OCI-LY7 (cell line): ENCODE data around the gene ATP9B. TPM values are rescaled to one million over a fixed set of nuclear protein-coding genes. Genes with fewer than 3 reads are reported as not detected.
"Not testable (repeated sequence)": the region's sequence is repeated elsewhere in the genome, so short reads cannot be mapped to it uniquely, and the experiment has no call there.

ENCODE experiments used
- BruUV-seq: library from RNA; stranded (reverse); fragments of 400-500 nt; replicated peaks from 2 replicates; lab custom pipeline; 2021; lab: Mats Ljungman, UMichigan
- CTCF ChIA-PET: fragments of 300-600 bp; sonication (Branson Sonifier 250); formaldehyde crosslinking; loops from one replicate; lab custom pipeline; 2022; ENCODE audit warnings: antibody characterized with exemption; ENCODE audit not compliant: unreplicated experiment; lab: Charles Lee
- POLR2A ChIA-PET: fragments of 300-600 bp; sonication (Branson Sonifier 250); formaldehyde crosslinking; loops from one replicate; lab custom pipeline; 2022; ENCODE audit warnings: antibody characterized with exemption; lab: Charles Lee
- DNase-seq: peaks from one replicate; pipeline ENCODE4 v3.0.0-alpha.2; 2015; ENCODE audit warnings: low spot score
- H2AFZ ChIP-seq: fragments of 200-600 bp; sonication (generic), shearing (Covaris generic); 2 replicates; pipeline ENCODE4 v1.6.1; 2014; ENCODE audit warnings: mild to moderate bottlenecking, antibody characterized with exemption, low read length, moderate library complexity
- H3K27ac ChIP-seq: fragments of 200-600 bp; sonication (generic); 2 replicates; pipeline ENCODE4 v1.5.1; 2014; ENCODE audit warnings: mixed run types, low read depth, mild to moderate bottlenecking, moderate library complexity, low read length, inconsistent platforms; ENCODE audit not compliant: poor library complexity, severe bottlenecking
- H3K36me3 ChIP-seq: fragments of 200-600 bp; sonication (generic); 2 replicates; pipeline ENCODE4 v1.6.1; 2014; ENCODE audit warnings: mild to moderate bottlenecking, antibody characterized with exemption, low read length, moderate library complexity, mixed read lengths; ENCODE audit not compliant: insufficient read depth
- H3K4me1 ChIP-seq: fragments of 200-600 bp; sonication (generic); 2 replicates; pipeline ENCODE4 v1.5.1; 2014; ENCODE audit warnings: mild to moderate bottlenecking, low read length; ENCODE audit not compliant: insufficient read depth, poor library complexity, severe bottlenecking
- H3K4me2 ChIP-seq: fragments of 200-600 bp; sonication (generic); 2 replicates; pipeline ENCODE4 v1.6.1; 2014; ENCODE audit warnings: mild to moderate bottlenecking, low read length
- H3K4me3 ChIP-seq: fragments of 200-600 bp; sonication (generic); 2 replicates; pipeline ENCODE4 v1.5.1; 2014; ENCODE audit warnings: mild to moderate bottlenecking, low read depth, low read length; ENCODE audit not compliant: poor library complexity, severe bottlenecking
- H3K79me2 ChIP-seq: fragments of 200-600 bp; sonication (generic); 2 replicates; pipeline ENCODE4 v1.6.1; 2016; ENCODE audit warnings: low read depth, mild to moderate bottlenecking, low read length, moderate library complexity, mixed read lengths; ENCODE audit not compliant: insufficient read depth
- H3K9me2 ChIP-seq: fragments of 200-600 bp; sonication (generic); 2 replicates; pipeline ENCODE4 v1.6.1; 2016; ENCODE audit warnings: mild to moderate bottlenecking, low read length, mixed read lengths; ENCODE audit not compliant: insufficient read depth
- H3K9me3 ChIP-seq: fragments of 200-600 bp; sonication (generic); 2 replicates; pipeline ENCODE4 v1.6.1; 2014; ENCODE audit warnings: mild to moderate bottlenecking, mixed run types, low read length, mixed read lengths
- H4K20me1 ChIP-seq: fragments of 200-600 bp; sonication (generic); 2 replicates; pipeline ENCODE4 v1.6.1; 2014; ENCODE audit warnings: mild to moderate bottlenecking, antibody characterized with exemption, low read length, moderate library complexity, mixed read lengths; ENCODE audit not compliant: insufficient read depth
- EZH2phosphoT487 ChIP-seq: fragments of 200-600 bp; sonication (generic); IDR thresholded peaks from 2 replicates; pipeline ENCODE4 v1.6.1; 2018; ENCODE audit warnings: low read depth, borderline replicate concordance, mild to moderate bottlenecking, mixed run types, antibody characterized with exemption, low read length, moderate library complexity, mixed read lengths
- intact Hi-C: fragments of 100-400 bp; cut with micrococcal nuclease; formaldehyde crosslinking; loops from one replicate; pipeline ENCODE4 v1.10.0; 2022; ENCODE audit not compliant: unreplicated experiment
- total RNA-seq, 2 experiments: library from RNA; depleted of rRNA in 1 of 2; stranded (reverse); fragments of >200 nt in 1 of 2; shearing (Covaris generic) in 1 of 2; gene quantifications; 2 replicates each; pipeline ENCODE4 v1.2.3, GENCODE V29; 2014 to 2022
- TF ChIP-seq, protein P1 (sequence below): fragments of 200-600 bp; sonication (generic); conservative IDR thresholded peaks from 2 replicates; pipeline ENCODE4 v1.5.1; 2014; ENCODE audit warnings: mild to moderate bottlenecking, antibody characterized with exemption, low read length, moderate library complexity, mixed read lengths

ATP9B gene
- total RNA-seq, 2 experiments from 2014 or later = 27.1 to 36.4 TPM

DNA sequence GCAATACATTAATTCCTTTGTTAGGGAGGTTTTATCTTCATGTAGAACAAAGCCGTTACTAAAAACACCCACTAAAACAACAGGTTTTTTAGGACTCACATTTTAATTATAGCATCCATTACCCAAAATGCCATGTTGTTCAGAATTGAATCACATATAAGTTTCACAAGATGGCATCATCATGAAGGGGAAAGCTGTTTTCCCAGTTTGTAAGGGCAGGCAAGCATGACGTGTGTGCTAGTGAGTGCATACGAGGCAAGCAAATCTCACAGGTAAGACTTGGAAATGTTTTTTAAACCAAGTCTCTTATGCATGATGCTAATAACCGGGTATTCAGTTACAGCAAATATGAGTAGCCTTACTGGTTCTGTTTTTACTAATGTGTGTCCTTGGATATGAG lies 214.7 kb downstream of the ATP9B start:
- TF ChIP-seq, protein P1, sequence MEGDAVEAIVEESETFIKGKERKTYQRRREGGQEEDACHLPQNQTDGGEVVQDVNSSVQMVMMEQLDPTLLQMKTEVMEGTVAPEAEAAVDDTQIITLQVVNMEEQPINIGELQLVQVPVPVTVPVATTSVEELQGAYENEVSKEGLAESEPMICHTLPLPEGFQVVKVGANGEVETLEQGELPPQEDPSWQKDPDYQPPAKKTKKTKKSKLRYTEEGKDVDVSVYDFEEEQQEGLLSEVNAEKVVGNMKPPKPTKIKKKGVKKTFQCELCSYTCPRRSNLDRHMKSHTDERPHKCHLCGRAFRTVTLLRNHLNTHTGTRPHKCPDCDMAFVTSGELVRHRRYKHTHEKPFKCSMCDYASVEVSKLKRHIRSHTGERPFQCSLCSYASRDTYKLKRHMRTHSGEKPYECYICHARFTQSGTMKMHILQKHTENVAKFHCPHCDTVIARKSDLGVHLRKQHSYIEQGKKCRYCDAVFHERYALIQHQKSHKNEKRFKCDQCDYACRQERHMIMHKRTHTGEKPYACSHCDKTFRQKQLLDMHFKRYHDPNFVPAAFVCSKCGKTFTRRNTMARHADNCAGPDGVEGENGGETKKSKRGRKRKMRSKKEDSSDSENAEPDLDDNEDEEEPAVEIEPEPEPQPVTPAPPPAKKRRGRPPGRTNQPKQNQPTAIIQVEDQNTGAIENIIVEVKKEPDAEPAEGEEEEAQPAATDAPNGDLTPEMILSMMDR = no peak
- TF ChIP-seq EZH2phosphoT487 = no peak
- no TSS peak for BruUV-seq
- Histone ChIP-seq H3K4me3 (no peak overlapping the region), H2AFZ (no peak overlapping the region), H3K4me2 (no peak overlapping the region), H3K27ac (no peak overlapping the region), H3K4me1 (no peaks in the 10 kb centered on the region), H3K36me3 (peaks cover 6% of the 10 kb centered on the region; the same call in 1 of the 2 replicates), H3K79me2 (no peaks in the 10 kb centered on the region), H4K20me1 (no peaks in the 10 kb centered on the region), H3K9me3 (no peaks in the 10 kb centered on the region), H3K9me2 (no peaks in the 10 kb centered on the region)
- ChIA-PET CTCF (no interaction called here), POLR2A (no interaction called here)
- intact Hi-C loops = no loop called here
- no peak for DNase-seq

DNA sequence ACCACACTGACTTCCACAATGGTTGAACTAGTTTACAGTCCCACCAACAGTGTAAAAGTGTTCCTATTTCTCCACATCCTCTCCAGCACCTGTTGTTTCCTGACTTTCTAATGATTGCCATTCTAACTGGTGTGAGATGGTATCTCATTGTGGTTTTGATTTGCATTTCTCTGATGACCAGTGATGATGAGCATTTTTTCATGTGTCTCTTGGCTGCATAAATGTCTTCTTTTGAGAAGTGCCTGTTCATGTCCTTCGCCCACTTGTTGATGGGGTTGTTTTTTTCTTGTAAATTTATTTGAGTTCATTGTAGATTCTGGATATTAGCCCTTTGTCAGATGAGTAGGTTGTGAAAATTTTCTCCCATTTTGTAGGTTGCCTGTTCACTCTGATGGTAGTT lies 216.0 kb downstream of the ATP9B start:
- H4K20me1 ChIP-seq, BruUV-seq, H3K79me2 ChIP-seq, DNase-seq, H2AFZ ChIP-seq, H3K27ac ChIP-seq, H3K4me3 ChIP-seq, H3K9me2 ChIP-seq, H3K9me3 ChIP-seq, intact Hi-C loops, H3K4me1 ChIP-seq, POLR2A ChIA-PET, H3K36me3 ChIP-seq, CTCF ChIA-PET, H3K4me2 ChIP-seq: not testable (repeated sequence)

DNA sequence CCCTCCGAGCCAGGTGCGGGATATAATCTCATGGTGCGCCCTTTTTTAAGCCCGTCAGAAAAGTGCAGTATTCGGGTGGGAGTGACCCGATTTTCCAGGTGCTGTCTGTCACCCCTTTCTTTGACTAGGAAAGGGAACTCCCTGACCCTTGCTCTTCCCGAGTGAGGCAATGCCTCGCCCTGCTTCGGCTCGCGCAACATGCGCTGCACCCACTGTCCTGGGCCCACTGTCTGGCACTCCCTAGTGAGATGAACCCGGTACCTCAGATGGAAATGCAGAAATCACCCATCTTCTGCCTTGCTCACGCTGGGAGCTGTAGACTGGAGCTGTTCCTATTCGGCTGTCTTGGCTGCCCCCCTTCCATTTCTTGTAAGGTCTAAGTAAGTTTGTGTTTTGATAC lies 221.2 kb downstream of the ATP9B start:
- H3K79me2 ChIP-seq, H3K9me2 ChIP-seq, intact Hi-C loops, H3K27ac ChIP-seq, H3K9me3 ChIP-seq, H3K4me2 ChIP-seq, H4K20me1 ChIP-seq, POLR2A ChIA-PET, H3K4me1 ChIP-seq, BruUV-seq, DNase-seq, H3K36me3 ChIP-seq, CTCF ChIA-PET, H2AFZ ChIP-seq, H3K4me3 ChIP-seq: not testable (repeated sequence)

DNA sequence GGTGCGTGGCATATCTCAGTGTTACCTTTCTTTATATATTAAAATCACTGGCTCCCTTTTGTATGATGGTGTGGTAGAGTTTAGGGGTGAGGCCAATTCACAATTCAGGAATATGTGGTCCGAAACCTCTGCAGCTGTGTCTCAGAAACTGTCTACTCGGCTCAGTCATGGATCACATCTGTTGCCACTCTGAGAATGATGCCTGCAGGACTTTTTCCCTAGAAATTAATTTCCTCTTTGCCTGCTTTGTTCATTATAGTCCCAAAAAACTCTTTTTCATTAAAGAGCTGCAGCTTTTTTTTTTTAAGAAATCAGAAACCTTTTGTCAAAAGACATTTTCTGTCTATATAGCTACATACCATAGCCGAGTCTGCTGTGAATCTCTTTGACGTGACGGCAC lies 221.7 kb downstream of the ATP9B start:
- H3K4me1 ChIP-seq = no peaks in the 10 kb centered on the region
- intact Hi-C loops = no loop called here

More for the DNA sequence above, 221.7 kb downstream of the ATP9B start:
- Histone ChIP-seq H3K4me2 (no peak overlapping the region), H3K9me2 (no peaks in the 10 kb centered on the region), H3K4me3 (no peak overlapping the region), H3K9me3 (no peaks in the 10 kb centered on the region), H2AFZ (no peak overlapping the region), H3K36me3 (no peaks in the 10 kb centered on the region), H3K27ac (no peak overlapping the region), H4K20me1 (no peaks in the 10 kb centered on the region), H3K79me2 (no peaks in the 10 kb centered on the region)
- BruUV-seq = no TSS peak
- no peak for DNase-seq
- no peak for TF ChIP-seq EZH2phosphoT487
- TF ChIP-seq, protein P1 = no peak
- POLR2A ChIA-PET = interaction anchor here (0.6 to 0.7 kb wide), 2 partner anchors 194 to 759 kb away, joined by 3 read pairs; no protein-coding TSS in a partner anchor
- CTCF ChIA-PET = no interaction called here
